ENCODE measurements around the gene AVPR1B.

DNA sequence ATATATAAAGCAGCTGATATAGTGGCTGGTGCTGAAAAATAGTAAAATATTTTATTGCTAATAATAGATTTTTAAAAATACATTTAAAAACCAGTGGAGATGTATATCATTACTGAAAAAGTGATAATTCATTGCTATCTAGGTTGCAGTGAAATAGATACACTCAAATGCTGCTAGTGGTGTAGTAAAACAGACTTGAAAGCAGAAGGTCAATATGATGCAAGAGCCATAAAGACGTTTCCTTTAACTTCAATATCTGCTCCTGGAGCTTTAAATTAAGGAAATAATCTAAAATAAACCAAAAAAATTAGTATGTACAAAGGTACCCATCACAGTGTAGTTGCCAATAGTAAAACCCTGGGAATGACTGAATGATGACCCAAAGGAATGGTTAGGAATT, 38.1 kb downstream of the AVPR1B start:
- no peak for TF ChIP-seq CTCF (IDR thresholded peaks at IDR 0.05)
- TF ChIP-seq POLR2AphosphoS5 (IDR thresholded peaks at IDR 0.05; ENCODE audit: low read depth, low read length): no peak
